Embryonic facial prominence (tissue), 1 donor: ENCODE results near the gene PRSS36.
"Not testable (repeated sequence)": the region's sequence is repeated elsewhere in the genome, so short reads cannot be mapped to it uniquely, and the experiment has no call there.

Experiments
- DNase-seq: peaks from one replicate; pipeline ENCODE4 v3.0.0-alpha.2; 2016; ENCODE audit errors: extremely low spot score

Gene PRSS36

DNA sequence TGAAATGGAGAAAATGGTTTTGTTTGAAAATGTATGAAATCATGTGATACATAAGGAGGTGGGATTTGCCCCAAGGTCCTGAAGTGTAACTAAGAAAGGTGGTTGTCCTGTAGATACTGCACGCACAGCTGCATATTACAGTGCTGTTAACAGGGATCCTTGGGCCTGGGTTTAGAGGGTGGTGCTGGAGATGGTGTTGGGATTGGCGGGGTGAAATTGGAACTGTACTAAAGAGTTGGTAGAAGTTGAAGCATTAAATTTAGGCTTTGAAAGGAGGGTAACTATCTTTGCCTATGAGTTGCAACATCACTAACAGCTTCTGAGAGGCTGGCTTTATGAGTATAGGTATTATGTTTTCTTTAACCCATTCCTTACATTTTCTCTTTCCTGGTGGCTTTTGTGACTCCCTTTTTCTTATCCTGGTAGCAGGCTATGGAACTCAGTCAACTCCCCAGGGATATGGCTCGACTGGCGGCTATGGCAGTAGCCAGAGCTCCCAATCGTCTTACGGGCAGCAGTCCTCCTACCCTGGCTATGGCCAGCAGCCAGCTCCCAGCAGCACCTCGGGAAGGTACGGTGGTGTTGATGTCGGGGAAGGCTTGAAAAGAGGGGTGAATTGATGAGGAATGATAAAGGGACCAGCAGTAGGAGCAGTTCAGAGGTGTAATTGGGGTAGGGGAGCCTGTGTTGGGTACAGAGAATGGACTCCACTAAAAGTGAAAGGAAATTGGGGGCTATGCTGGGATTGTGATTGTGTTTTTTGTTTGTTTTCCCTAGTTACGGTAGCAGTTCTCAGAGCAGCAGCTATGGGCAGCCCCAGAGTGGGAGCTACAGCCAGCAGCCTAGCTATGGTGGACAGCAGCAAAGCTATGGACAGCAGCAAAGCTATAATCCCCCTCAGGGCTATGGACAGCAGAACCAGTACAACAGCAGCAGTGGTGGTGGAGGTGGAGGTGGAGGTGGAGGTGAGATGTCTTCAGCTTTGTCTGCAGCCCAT, 33.9 kb upstream of the PRSS36 start:
- no peak for DNase-seq

- no peak for DNase-seq
These were observed 32.5 kb upstream of the PRSS36 start for GRCh38 chr16:31182391-31182790.

- no peak for DNase-seq
These were observed 31.4 kb upstream of the PRSS36 start for GRCh38 chr16:31181102-31181830.

DNA sequence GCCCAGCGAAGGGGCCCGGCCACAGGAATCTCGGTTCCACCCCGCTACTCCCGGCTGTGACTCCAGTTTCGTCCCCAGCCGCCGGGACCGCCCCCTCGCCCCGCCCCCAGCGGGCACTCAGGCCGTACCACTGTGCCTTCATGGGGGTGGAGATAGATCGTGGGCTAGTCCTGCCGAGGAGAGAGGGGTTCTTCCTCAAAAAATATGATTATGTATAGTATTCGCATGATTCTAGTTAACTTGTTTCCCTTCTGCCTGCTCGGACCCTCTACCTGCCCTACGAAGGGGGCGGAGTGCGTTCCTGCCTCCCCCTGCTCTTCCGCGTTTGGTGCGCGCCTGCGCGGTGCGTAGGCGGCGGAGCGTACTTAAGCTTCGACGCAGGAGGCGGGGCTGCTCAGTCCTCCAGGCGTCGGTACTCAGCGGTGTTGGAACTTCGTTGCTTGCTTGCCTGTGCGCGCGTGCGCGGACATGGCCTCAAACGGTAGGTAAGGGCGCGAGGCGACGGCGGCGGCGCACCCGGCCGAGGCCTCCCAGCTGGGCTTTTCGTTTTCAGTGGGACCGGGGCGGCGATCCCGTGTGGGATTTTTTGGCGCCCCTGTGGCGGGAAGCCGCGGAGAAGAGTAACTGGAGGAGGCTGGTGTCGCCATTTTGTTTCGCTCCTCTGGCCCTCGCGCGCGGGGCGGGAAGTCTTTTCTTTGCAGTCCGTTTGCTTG, 30.0 kb upstream of the PRSS36 start, which contains the start of gene FUS:
Gene FUS (plus strand): TSS at position 393 of the 713 bp plus-strand sequence. CDS start 76 bp downstream, at position 469.
- peak; percentile 88 for DNase-seq

DNA sequence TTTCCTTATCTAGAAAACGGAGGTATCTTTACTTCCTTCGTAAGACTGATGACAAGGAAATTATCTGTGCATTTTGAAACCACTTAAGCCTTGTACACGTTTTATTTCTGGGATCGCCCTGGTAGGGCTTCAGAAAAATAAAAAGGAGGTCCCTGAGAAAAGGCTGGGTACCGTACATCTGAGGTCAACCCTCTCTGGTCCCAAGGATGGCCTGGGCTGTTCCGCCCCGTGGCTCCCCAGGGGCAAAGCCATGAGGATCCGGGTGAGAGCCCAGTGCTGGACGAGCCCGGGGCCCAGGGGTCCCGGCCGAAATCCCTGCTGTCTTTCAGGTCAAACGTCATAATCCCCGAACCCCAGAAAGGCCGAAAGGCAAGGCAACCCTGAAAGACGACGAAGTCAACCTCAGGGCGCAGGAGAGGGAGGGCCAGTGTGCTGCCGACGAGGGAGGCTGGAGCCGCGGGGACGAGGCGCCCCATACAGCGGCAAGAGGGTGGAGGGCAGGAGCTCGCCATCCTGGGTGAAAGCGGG, 29.4 kb upstream of the PRSS36 start:
- no peak for DNase-seq

DNA sequence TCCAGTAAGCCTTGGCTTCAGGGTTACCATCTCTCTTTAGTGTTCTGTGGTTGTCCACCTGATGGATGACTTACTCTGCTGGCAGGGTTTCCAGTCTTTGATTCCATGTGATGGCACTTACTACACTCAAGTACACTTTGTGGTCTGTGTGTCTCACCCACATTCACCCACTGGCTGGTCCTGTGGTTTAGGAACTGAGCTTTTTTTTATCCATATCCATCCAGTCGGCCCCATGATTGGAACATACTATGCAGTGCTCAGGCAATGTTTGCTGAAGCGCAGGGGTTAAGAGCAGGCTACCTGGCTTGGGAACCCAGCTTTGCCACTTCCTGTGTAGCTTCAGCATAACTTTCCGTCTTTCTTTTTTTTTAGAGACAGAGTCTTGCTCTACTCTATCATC, 27.3 kb upstream of the PRSS36 start:
- no peak for DNase-seq

GRCh38 chr16:31170048-31170447, 20.2 kb upstream of the PRSS36 start:
- DNase-seq = not testable (repeated sequence)

DNA sequence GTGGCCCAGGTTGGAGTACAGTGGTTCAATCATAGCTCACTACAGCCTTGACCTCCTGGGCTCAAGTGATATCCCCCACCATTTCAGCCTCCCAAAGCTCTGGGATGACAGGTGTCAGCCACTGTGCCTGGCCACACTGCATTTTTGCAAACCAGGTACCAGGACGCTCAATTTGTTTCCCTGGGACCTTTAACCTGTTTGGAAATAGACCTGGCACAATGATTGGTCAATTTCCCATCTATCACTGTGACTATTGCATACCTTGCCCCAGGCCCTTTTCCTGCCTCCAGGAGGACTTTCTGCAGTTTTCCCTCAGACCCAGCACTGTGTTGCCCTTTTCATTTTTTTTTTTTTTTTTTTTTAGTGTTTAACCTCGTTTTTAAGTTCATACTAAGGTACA, 19.0 kb upstream of the PRSS36 start:
- no peak for DNase-seq

- DNase-seq = no peak
These were observed 17.4 kb upstream of the PRSS36 start for GRCh38 chr16:31167315-31167714.

GRCh38 chr16:31157136-31157535, 7.3 kb upstream of the PRSS36 start:
- no peak for DNase-seq

DNA sequence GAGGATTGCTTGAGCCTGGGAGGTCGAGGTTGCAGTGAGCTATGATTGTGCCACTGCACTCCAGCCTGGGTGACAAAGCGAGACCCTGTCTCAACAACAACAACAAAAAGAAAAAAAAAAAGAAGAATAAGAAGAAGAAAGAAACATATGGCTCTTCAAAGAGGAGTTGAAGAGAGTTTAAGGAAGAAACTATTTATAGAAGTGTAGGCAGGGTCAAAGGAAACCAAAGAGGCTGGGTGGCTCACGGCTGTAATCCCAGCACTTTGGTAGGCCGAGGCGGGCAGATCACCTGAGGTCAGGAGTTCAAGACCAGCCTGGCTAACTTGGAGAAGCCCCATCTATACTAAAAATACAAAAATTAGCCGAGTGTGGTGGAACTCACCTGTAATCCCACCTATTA, 1.1 kb upstream of the PRSS36 start:
- DNase-seq = not testable (repeated sequence)

- no peak for DNase-seq
These were observed 534 bp downstream of the PRSS36 start for GRCh38 chr16:31149332-31149731.

DNA sequence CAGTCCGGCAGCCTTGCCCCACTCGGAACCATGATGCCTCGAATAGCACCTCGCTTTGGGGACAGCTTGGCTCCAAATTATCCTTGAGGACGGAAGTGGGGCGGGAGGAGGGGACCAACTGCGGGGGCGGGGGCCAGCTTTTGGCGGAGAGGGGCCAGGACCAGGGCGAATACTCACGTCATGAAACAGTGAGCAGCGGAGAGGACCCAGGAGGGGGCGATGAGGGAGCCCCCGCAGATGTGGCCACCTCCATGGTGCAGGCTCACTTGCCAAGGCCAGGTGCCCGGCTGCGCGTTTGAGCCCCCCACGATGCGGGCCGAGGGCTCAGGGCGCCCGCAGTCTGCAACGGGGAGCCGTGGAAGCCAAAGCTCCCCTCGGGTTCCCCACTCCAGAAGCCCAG, 970 bp downstream of the PRSS36 start:
- no peak for DNase-seq

DNA sequence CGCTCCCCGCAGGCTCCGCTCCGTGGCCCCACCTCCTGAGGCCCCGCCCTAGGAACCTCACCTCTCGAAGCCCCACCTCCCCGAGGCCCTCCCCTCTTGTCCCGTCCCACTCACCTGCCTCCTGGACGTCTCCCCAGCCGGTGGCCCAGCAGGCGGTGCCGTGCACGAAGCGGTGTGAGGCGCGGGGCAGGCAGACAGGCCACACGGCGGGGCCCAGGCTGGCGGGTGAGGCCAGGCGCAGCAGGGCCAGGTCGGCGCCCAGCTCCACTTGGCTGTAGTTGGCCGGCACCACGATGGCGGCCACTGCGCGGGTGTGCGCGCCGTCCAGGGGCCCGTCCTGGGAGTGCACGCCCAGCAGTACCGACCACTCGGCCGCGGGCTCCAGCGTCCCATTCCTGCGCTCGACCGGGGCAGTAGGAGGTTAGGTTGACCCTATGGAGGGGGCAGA, 1.6 kb downstream of the PRSS36 start:
- DNase-seq = no peak

GRCh38 chr16:31147574-31147973, 2.3 kb downstream of the PRSS36 start:
- DNase-seq = no peak

DNA sequence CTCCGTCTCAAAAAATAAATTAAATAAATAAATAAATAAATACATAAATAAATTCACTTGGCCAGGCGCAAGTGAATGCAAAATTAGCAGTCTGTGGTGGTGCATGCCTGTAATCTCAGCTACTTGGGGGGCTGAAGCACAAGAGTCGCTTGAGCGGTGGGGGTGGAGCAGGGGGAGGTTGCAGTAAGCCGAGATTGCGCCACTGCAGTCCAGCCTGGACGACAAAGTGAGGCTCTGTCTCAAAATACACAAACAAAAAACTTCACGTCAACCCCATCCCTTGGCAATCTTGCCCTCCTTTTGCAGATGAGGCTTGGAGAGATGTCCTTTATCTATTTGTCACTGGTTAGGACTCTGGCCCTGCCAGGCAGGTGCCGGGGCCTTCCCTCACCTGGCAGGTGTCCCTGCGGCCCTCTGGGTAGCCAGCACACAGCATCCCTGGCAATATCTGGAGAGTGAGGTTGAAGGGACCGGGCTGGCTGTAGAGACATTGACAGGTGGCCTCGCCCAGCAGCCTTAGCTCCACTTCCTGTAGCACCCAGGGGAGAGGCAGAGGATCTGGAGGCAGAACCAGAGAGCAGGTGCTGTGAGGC, 4.4 kb downstream of the PRSS36 start:
- no peak for DNase-seq

- not testable (repeated sequence) for DNase-seq
These were observed 5.4 kb downstream of the PRSS36 start for GRCh38 chr16:31144418-31144817.

DNA sequence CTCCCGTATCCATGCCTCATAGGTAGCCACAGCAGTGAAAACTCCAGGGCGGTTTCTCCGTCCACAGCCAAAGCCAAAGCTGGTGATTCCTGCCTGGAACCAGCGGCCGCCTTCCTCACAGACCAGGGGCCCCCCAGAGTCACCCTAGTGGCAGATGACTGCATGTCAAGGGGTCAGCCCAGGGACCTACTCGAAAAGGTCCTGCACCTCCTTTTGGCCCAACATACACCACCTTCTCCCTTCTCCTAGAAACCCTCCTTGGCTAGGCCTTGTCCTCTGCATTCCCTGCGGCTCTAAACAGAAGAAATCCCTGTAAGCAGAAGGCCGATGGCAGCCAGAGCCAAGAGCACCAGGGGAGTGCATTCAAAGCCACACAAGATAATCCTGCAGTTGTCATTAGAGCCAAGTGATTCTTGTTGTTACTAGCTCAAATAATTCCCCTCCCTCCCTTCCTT, 6.1 kb downstream of the PRSS36 start:
- no peak for DNase-seq

DNA sequence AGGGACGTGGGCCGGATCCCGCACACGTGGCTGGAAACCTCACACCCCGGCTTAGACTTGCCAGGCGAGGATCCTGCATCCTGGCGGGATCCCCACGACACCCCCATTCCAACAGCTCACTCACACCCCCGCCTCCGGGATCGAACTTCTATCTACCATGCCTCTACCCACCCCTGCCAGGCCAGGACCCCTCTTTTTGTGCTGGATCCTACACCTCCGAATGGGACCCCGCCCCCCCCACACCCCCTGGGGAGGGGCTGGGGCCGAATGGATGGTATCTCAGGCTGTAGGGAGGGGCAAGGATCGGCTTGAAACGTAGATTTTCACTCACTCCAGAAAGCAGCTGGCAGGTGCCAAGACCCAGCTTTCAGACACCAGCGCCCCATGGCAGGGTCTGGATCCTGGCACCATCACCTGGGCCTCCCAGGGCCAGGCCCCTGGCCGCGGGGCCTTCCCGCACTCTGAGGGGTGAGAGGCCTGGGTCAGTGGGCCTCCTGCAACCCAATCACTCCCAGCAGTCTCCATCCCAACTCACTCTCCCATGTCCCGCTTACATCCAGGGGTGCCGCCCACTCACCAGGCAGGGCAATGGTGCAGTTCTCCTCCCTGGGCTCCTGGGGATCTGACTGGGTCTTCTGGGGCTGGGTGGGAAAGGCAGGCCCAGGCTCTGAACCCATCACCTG, 6.7 kb downstream of the PRSS36 start:
- no peak for DNase-seq
